Heart right ventricle (tissue), 16 donors: ENCODE measurements around the gene MARCO. TPM values are rescaled to one million over a fixed set of nuclear protein-coding genes. Genes with fewer than 3 reads are reported as not detected.

Source experiments
- ATAC-seq, 8 donors: fragments of 200-7000 bp; cut with Tn5 transposase; one replicate each; pipeline ENCODE4 v1.9.1; 2020; ENCODE audit warnings: mild to moderate bottlenecking in 8 of 8, moderate library complexity in 8 of 8, moderate number of reproducible peaks in 1 of 8
- DNase-seq, 2 donors: peaks; one replicate each; pipeline ENCODE4 v3.0.0-alpha.2; 2020
- H3K27ac ChIP-seq, 10 donors: fragments of 200-600 bp; sonication (generic) in 2 of 10; one replicate each; pipeline versions ENCODE4 v1.5.0 to v1.8.0; 2020 to 2022; ENCODE audit warnings: mild to moderate bottlenecking in 3 of 10
- H3K27me3 ChIP-seq, 7 donors: fragments of 200-600 bp; one replicate each; pipeline ENCODE4 v1.8.0; 2021 to 2022; ENCODE audit warnings: mild to moderate bottlenecking in 2 of 7
- H3K36me3 ChIP-seq, 9 donors: fragments of 200-600 bp; sonication (generic) in 1 of 9; one replicate each; pipeline versions ENCODE4 v1.5.0 to v1.8.0; 2020 to 2022; ENCODE audit warnings: mild to moderate bottlenecking in 2 of 9
- H3K4me1 ChIP-seq, 9 donors: fragments of 200-600 bp; sonication (generic) in 1 of 9; one replicate each; pipeline versions ENCODE4 v1.5.0 to v1.8.0; 2020 to 2022; ENCODE audit warnings: mild to moderate bottlenecking in 4 of 9
- H3K4me3 ChIP-seq, 10 donors: fragments of 200-600 bp; sonication (generic) in 2 of 10; one replicate each; pipeline versions ENCODE4 v1.5.0 to v1.8.0; 2020 to 2022; ENCODE audit warnings: mild to moderate bottlenecking in 7 of 10, moderate library complexity in 2 of 10
- H3K9me3 ChIP-seq, 11 donors: fragments of 200-600 bp in 10 of 11; sonication (generic) in 2 of 11; one replicate each; pipeline versions ENCODE4 v1.5.0 to v1.8.0; 2013 to 2022; ENCODE audit warnings: mild to moderate bottlenecking in 2 of 11, control low read depth in 1 of 11, moderate library complexity in 1 of 11
- WGBS, 2 donors: extraction: QIAGEN DNeasy Blood & Tissue Kit; methylation state at CpG; one replicate each; pipeline ENCODE4 v1.1.7; 2013; ENCODE audit warnings: inconsistent platforms in 1 of 2; 5-methylcytosine and 5-hydroxymethylcytosine counted together
- intact Hi-C, 10 donors: fragments of 100-400 bp; cut with DNase I; formaldehyde crosslinking; loops; one replicate each; pipeline versions ENCODE4 v1.11.1 to v1.14.2; 2022
- polyA plus RNA-seq, 2 donors: library from polyadenylated mRNA; stranded (reverse); fragments of 200-250 nt; gene quantifications; one replicate each; pipeline ENCODE4 v1.2.3, GENCODE V29; 2013
- total RNA-seq, 10 donors: library from RNA; stranded (reverse); fragmentation: NEBNext Ultra II Directional in 3 of 10; extraction: Animal tissue kit (Norgen Biotek cat#: 25700) in 3 of 10; gene quantifications; one replicate each; pipeline versions ENCODE4 v1.2.1 to v1.2.4, GENCODE V29; 2021 to 2023
- TF ChIP-seq, protein P1 (sequence below), 9 donors: fragments of 200-600 bp; sonication (generic) in 2 of 9; IDR thresholded peaks; one replicate each; pipeline versions ENCODE4 v1.5.0 to v1.8.0; 2021 to 2022; ENCODE audit warnings: antibody characterized with exemption in 9 of 9, mild to moderate bottlenecking in 5 of 9, moderate library complexity in 1 of 9
- donor health status: Arrhythmogenic right ventricular cardiomyopathy.
- donor health status: ischemic (EF 13 %, LVEDD 7.1; RV severe dilation, severe dysfunction).
- donor health status: healthy with polysubstance abuse.
- donor health status: DM: no; HTN: yes; CAD: no.
- donor health status: DM: no; HTN: no; CAD: no.
- donor health status: ischemic (EF 25% LVEDD 6.9; RV normal size, moderate dysfunction).
- donor health status: ischemic (EF 25% LVEDD 5.7; RV mildly dilated, moderate dysfunction).
- donor health status: healthy.
- donor health status: DM: yes; HTN: yes; CAD: no.
- donor health status: Ischemic cardiomyopathy.
- donor health status: ischemic (EF 35%, LVEDD 5.7; RV mildly dilated, moderate dysfunction).
- donor health status: nonischemic (EF 11% LVEDD 7.7; RV severe dilation, severe dysfunction).
- donor health status: DM: yes; HTN: yes; CAD: no.
- donor health status: PGD.
- donor health status: ischemic (EF 29% LVEDD 5.4; RV normal size, mild dysfunction).
- donor health status: nonischemic (EF 23%, LVEDD 6.1; RV moderate dilation, normal function).

Gene MARCO
- total and polyA plus RNA-seq, 12 donors: 0.47 to 31.2 (median 3.2) TPM

DNA sequence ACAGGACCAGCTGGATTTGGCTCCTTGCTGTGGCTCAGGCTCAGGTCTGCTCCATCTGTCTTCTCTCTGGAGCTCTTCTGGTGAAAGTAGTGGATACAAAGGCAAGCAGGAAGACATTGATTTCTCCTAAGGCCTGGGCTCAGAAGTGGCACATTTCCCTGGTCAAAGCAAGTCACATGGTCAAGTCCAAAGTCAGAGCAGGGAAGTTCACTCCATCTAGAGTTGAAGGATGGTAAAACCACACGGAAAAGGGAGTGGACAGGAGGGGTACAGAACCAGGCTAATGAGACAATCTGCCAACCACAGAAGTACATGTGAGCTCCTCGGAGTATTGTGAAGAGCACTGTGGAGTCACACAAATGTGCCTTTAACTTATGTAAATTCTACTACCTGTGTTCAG, 66.1 kb downstream of the MARCO start:
- 62 to 67% methylated on average over 2 of the region's 2 CpGs for WGBS, 2 donors
- H3K4me3 ChIP-seq: no peak overlapping the region
- intact Hi-C loops: loop anchor here in 2 of 10 donors (5.0 kb wide), 2 partner anchors 164 to 279 kb away; no protein-coding TSS in a partner anchor
- H3K27ac ChIP-seq: no peak overlapping the region
- H3K27me3 ChIP-seq: peaks cover 0 to 50% (median 42%) of the 10 kb centered on the region in 7 donors
- H3K4me1 ChIP-seq: peaks cover 0 to 10% (median 0%) of the 10 kb centered on the region in 9 donors
- TF ChIP-seq, protein P1, sequence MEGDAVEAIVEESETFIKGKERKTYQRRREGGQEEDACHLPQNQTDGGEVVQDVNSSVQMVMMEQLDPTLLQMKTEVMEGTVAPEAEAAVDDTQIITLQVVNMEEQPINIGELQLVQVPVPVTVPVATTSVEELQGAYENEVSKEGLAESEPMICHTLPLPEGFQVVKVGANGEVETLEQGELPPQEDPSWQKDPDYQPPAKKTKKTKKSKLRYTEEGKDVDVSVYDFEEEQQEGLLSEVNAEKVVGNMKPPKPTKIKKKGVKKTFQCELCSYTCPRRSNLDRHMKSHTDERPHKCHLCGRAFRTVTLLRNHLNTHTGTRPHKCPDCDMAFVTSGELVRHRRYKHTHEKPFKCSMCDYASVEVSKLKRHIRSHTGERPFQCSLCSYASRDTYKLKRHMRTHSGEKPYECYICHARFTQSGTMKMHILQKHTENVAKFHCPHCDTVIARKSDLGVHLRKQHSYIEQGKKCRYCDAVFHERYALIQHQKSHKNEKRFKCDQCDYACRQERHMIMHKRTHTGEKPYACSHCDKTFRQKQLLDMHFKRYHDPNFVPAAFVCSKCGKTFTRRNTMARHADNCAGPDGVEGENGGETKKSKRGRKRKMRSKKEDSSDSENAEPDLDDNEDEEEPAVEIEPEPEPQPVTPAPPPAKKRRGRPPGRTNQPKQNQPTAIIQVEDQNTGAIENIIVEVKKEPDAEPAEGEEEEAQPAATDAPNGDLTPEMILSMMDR (IDR thresholded peaks at IDR 0.05): peak in 1 of 9 donors; percentile 12
- DNase-seq: no peak
- ATAC-seq: no peak
- H3K9me3 ChIP-seq: peaks cover 0 to 7% (median 0%) of the 10 kb centered on the region in 11 donors
- H3K36me3 ChIP-seq: no peaks in the 10 kb centered on the region

DNA sequence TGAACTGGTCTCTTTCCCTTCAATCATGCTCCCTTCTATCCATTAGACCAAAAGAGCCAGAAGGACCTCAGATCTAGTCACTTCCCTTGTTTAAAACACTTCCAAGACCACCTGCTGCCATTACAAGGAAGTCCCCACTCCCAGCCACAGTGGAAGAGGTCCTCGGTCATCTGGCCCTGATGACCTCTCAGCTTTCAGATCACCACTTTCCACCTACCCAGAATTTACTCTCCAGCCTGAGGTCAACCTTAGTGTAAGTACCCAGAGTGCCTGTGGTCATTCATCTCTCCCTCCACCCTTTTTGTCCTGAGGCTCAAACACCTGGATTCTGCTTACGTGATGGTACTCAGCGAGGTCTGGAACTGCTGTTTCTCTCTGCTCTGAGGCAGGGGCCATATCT, 67.1 kb downstream of the MARCO start:
- ATAC-seq: no peak
- Histone ChIP-seq H3K9me3 (peaks cover 0 to 5% (median 0%) of the 10 kb centered on the region in 11 donors), H3K36me3 (no peaks in the 10 kb centered on the region), H3K27ac (no peak overlapping the region), H3K27me3 (peaks cover 0 to 51% (median 42%) of the 10 kb centered on the region in 7 donors), H3K4me1 (peaks cover 0 to 10% (median 0%) of the 10 kb centered on the region in 9 donors), H3K4me3 (no peak overlapping the region)
- WGBS, 2 donors: 63 to 69% methylated on average over 3 of the region's 3 CpGs
- DNase-seq: no peak
- TF ChIP-seq, protein P1 (IDR thresholded peaks at IDR 0.05): no peak
- intact Hi-C loops: loop anchor here in 2 of 10 donors (5.0 kb wide), 2 partner anchors 163 to 278 kb away; no protein-coding TSS in a partner anchor

DNA sequence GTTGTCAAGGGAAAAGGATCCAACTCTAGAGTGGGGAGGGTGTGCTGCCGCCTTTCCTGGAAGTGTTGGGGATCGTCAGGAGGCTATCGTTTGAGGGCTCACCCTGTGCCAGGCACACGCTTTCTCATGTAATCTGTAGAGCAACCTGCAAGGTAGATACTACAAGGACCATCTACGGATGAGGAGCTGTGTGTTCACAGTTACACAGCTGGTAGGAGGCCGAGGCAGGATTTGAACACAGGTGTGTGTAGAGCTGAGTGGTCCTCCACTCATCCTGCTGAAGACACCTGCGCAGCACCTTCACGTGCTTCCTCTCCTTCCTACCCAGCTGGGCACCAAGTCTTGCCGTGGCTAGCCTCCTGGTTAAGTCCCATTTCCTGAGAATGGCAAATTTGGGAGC, 68.3 kb downstream of the MARCO start:
- TF ChIP-seq, protein P1 (IDR thresholded peaks at IDR 0.05): no peak
- 68 to 70% methylated on average over 9 of the region's 9 CpGs for WGBS, 2 donors
- no peak overlapping the region for H3K27ac ChIP-seq
- H3K4me1 ChIP-seq: peaks cover 0 to 7% (median 0%) of the 10 kb centered on the region in 9 donors
- H3K4me3 ChIP-seq: no peak overlapping the region
- H3K9me3 ChIP-seq: no peaks in the 10 kb centered on the region
- H3K27me3 ChIP-seq: peaks cover 0 to 51% (median 42%) of the 10 kb centered on the region in 7 donors
- no peak for ATAC-seq
- no peaks in the 10 kb centered on the region for H3K36me3 ChIP-seq
- intact Hi-C loops: loop anchor here in 9 of 10 donors (2.0 to 10.0 kb wide), 8 partner anchors 128 to 467 kb away; no protein-coding TSS in a partner anchor
- DNase-seq: no peak

DNA sequence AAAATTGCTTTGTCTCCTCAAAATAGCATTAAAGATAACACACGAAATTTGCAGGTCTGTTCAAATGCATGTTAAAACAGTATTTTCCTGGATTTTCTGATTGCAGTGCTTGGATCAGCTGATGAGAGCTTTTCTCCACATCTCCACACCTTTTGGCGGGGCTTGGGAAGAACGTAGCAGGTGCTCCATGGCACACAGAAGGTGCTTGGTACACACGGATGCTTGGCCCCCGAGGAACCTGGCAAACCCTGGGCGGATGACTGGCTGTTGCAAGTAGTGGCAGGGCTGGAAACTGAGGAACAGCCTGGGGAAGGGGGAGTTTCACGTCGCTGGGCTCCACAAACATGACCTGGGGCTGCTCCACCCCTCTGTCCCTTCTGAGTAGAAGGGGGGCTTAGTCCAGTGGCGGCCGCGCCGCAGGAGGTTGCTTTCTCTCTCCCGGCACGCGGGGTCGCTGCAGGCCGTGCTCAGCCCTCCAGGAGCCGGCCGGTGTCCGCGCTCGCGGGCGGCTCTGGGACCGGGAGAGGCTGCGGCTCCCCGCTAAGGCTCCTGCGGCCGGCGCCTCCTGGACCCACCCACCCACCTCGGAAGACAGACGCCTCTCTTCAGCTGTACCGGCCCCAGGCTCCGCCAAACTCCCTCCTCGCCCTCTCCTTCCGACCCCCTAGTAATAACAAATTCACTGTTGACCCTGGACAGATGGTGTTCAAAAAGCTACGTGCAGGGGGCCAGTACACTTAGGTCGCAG, 69.3 kb downstream of the MARCO start:
- TF ChIP-seq, protein P1 (IDR thresholded peaks at IDR 0.05): peak; percentile 21 to 77 (median 65)
- H3K27me3 ChIP-seq: peaks cover 0 to 48% (median 34%) of the 10 kb centered on the region in 7 donors
- peak; percentile 22 to 65 for DNase-seq
- intact Hi-C loops: loop anchor here in 9 of 10 donors (2.0 to 10.0 kb wide), 8 partner anchors 129 to 466 kb away; no protein-coding TSS in a partner anchor
- 10 to 12% methylated on average over 35 to 38 of the region's 38 CpGs for WGBS, 2 donors
- ATAC-seq: peak; percentile 79 to 95 (median 92)
- no peaks in the 10 kb centered on the region for H3K9me3 ChIP-seq
- H3K4me3 ChIP-seq: peak overlapping the region in 2 of 10 donors; percentile 15 to 20
- peaks cover 0 to 7% (median 0%) of the 10 kb centered on the region in 9 donors for H3K4me1 ChIP-seq
- no peaks in the 10 kb centered on the region for H3K36me3 ChIP-seq
- H3K27ac ChIP-seq: no peak overlapping the region
